Left renal cortex interstitium (tissue), 4 donors: ENCODE measurements around the gene PERP. TPM values are rescaled to one million over a fixed set of nuclear protein-coding genes. Genes with fewer than 3 reads are reported as not detected.
"Not testable (repeated sequence)": the region's sequence is repeated elsewhere in the genome, so short reads cannot be mapped to it uniquely, and the experiment has no call there.

Source experiments
- DNase-seq, 4 donors: peaks; one replicate each; pipeline ENCODE4 v3.0.0-alpha.2; 2013; ENCODE audit warnings: low read depth in 4 of 4, low spot score in 2 of 4, missing footprints in 1 of 4
- polyA plus RNA-seq, 4 donors: library from polyadenylated mRNA; unstranded; fragments of 120-200 nt; gene quantifications; one replicate each; pipeline ENCODE4 v1.2.1, GENCODE V29; 2013; ENCODE audit not compliant: insufficient read length in 4 of 4

Gene PERP
- polyA plus RNA-seq, 4 donors: 16.5 to 24.9 (median 20.0) TPM

- no peak for DNase-seq
These were observed 1.1 kb downstream of the PERP start for GRCh38 chr6:138105880-138106664.

- no peak for DNase-seq
These were observed 1.8 kb downstream of the PERP start for GRCh38 chr6:138105446-138105845.

GRCh38 chr6:138104618-138105213 is 2.5 kb downstream of the PERP start:
- DNase-seq: no peak

GRCh38 chr6:138103871-138104270 is 3.3 kb downstream of the PERP start:
- no peak for DNase-seq

- DNase-seq: no peak
These were observed 5.1 kb downstream of the PERP start for GRCh38 chr6:138101946-138102731.

- no peak for DNase-seq
These were observed 7.4 kb downstream of the PERP start for GRCh38 chr6:138099832-138100231.

GRCh38 chr6:138098306-138098705 is 8.9 kb downstream of the PERP start:
- DNase-seq: no peak

GRCh38 chr6:138094260-138094659 is 13.0 kb downstream of the PERP start:
- no peak for DNase-seq

- DNase-seq: no peak
These were observed 13.6 kb downstream of the PERP start for GRCh38 chr6:138093632-138094031.

- no peak for DNase-seq
These were observed 14.5 kb downstream of the PERP start for GRCh38 chr6:138092686-138093085.

- DNase-seq: no peak
These were observed 17.9 kb downstream of the PERP start for GRCh38 chr6:138089325-138089724.

GRCh38 chr6:138088326-138088762 is 18.9 kb downstream of the PERP start:
- no peak for DNase-seq

GRCh38 chr6:138087593-138088325 is 19.5 kb downstream of the PERP start:
- no peak for DNase-seq

GRCh38 chr6:138086573-138087196 is 20.5 kb downstream of the PERP start:
- no peak for DNase-seq

GRCh38 chr6:138085839-138086222 is 21.4 kb downstream of the PERP start:
- DNase-seq: no peak

GRCh38 chr6:138084904-138085838 is 22.0 kb downstream of the PERP start:
- no peak for DNase-seq

GRCh38 chr6:138082232-138082631 is 25.0 kb downstream of the PERP start:
- no peak for DNase-seq

- not testable (repeated sequence) for DNase-seq
These were observed 27.7 kb downstream of the PERP start for GRCh38 chr6:138079556-138079955.

- DNase-seq: no peak
These were observed 28.7 kb downstream of the PERP start for GRCh38 chr6:138078491-138078890.
